CD4-positive, alpha-beta T cell treated with Interleukin-17A for 4 hours (primary cell): ENCODE results near the gene PHACTR1.

ENCODE experiments used
- DNase-seq: peaks from one replicate; pipeline ENCODE4 v3.0.0-alpha.2; 2020; ENCODE audit warnings: mixed read lengths

PHACTR1 gene

GRCh38 chr6:12851123-12851695, 134.6 kb downstream of the PHACTR1 start:
- no peak for DNase-seq

GRCh38 chr6:12861603-12862002, 145.0 kb downstream of the PHACTR1 start:
- no peak for DNase-seq

- DNase-seq, result no peak
Measured at GRCh38 chr6:12865117-12865516, 148.6 kb downstream of the PHACTR1 start.

GRCh38 chr6:12865671-12866181, 149.2 kb downstream of the PHACTR1 start:
- DNase-seq, result no peak

GRCh38 chr6:12866422-12867029, 150.0 kb downstream of the PHACTR1 start:
- no peak for DNase-seq

- no peak for DNase-seq
Measured at GRCh38 chr6:12869816-12870432, 153.4 kb downstream of the PHACTR1 start.

- DNase-seq, result no peak
Measured at GRCh38 chr6:12873691-12874090, 157.1 kb downstream of the PHACTR1 start.

GRCh38 chr6:12875051-12875450, 158.5 kb downstream of the PHACTR1 start:
- DNase-seq, result no peak

- no peak for DNase-seq
Measured at GRCh38 chr6:12878741-12879140, 162.2 kb downstream of the PHACTR1 start.

- DNase-seq, result no peak
Measured at GRCh38 chr6:12882761-12883290, 166.3 kb downstream of the PHACTR1 start.

GRCh38 chr6:12884983-12885382, 168.4 kb downstream of the PHACTR1 start:
- DNase-seq, result no peak

GRCh38 chr6:12886961-12887775, 170.6 kb downstream of the PHACTR1 start:
- DNase-seq, result no peak

GRCh38 chr6:12890171-12890790, 173.7 kb downstream of the PHACTR1 start:
- no peak for DNase-seq

- DNase-seq, result no peak
Measured at GRCh38 chr6:12891595-12891994, 175.0 kb downstream of the PHACTR1 start.

GRCh38 chr6:12892151-12892550, 175.6 kb downstream of the PHACTR1 start:
- no peak for DNase-seq

GRCh38 chr6:12893036-12893435, 176.5 kb downstream of the PHACTR1 start:
- DNase-seq, result no peak

- no peak for DNase-seq
Measured at GRCh38 chr6:12895721-12896120, 179.2 kb downstream of the PHACTR1 start.

GRCh38 chr6:12896208-12896733, 179.7 kb downstream of the PHACTR1 start:
- no peak for DNase-seq

GRCh38 chr6:12898603-12899002, 182.0 kb downstream of the PHACTR1 start:
- no peak for DNase-seq

GRCh38 chr6:12899046-12899833, 182.7 kb downstream of the PHACTR1 start:
- no peak for DNase-seq

GRCh38 chr6:12903246-12903645, 186.7 kb downstream of the PHACTR1 start:
- DNase-seq, result no peak

GRCh38 chr6:12909833-12910232, 193.3 kb downstream of the PHACTR1 start:
- DNase-seq, result no peak
